ENCODE results near the gene ESRRG. TPM values are rescaled to one million over a fixed set of nuclear protein-coding genes. Genes with fewer than 3 reads are reported as not detected.

ESRRG gene
- total RNA-seq, 4 donors from 2014 or later: 0.13 to 0.76 (median 0.24) TPM

- intact Hi-C loops (cut with DNase I): no loop called here
- no peak overlapping the region for H3K27ac ChIP-seq
- no peak for DNase-seq
- 76% methylated on average over 8 of the region's 8 CpGs for WGBS, 2 donors
- no peaks in the 10 kb centered on the region for H3K4me1 ChIP-seq
- TF ChIP-seq CTCF (IDR thresholded peaks at IDR 0.05): no peak
- TF ChIP-seq POLR2A (IDR thresholded peaks at IDR 0.05): no peak
- no peak overlapping the region for H3K4me3 ChIP-seq
- H3K27me3 ChIP-seq: no peaks in the 10 kb centered on the region
- H3K9me3 ChIP-seq: no peaks in the 10 kb centered on the region
- H3K36me3 ChIP-seq: no peaks in the 10 kb centered on the region
These were observed 34.9 kb upstream of the ESRRG start for GRCh38 chr1:216758161-216758560.

- Histone ChIP-seq H3K4me1 (no peaks in the 10 kb centered on the region), H3K27ac (no peak overlapping the region), H3K36me3 (no peaks in the 10 kb centered on the region), H3K27me3 (no peaks in the 10 kb centered on the region), H3K4me3 (no peak overlapping the region), H3K9me3 (no peaks in the 10 kb centered on the region)
- no peak for TF ChIP-seq CTCF (IDR thresholded peaks at IDR 0.05)
- no peak for TF ChIP-seq POLR2A (IDR thresholded peaks at IDR 0.05)
- DNase-seq: no peak
- intact Hi-C loops (cut with DNase I): no loop called here
- WGBS, 2 donors: 79 to 88% methylated on average over 1 of the region's 1 CpG
These were observed 33.9 kb upstream of the ESRRG start for GRCh38 chr1:216757110-216757509.

DNA sequence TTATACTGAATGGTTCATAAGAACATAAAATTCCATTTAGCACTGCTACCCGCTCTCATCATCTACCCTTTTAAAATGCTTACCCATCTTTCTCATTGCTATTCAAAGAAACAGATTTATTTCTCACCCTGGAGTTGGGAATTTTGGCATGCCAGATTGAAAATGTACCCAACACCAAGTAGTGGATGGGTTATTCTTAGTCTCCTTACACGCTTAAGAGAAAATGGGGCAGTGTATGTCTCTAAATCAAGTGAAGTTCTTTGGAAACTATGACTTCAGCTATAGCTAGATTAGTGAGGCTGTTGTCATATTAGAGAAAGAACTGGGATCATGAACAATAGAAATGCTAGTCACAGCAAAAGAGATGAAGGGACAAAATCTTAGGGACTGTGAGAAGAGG lies 27.7 kb upstream of the ESRRG start:
- intact Hi-C loops (cut with DNase I): no loop called here

DNA sequence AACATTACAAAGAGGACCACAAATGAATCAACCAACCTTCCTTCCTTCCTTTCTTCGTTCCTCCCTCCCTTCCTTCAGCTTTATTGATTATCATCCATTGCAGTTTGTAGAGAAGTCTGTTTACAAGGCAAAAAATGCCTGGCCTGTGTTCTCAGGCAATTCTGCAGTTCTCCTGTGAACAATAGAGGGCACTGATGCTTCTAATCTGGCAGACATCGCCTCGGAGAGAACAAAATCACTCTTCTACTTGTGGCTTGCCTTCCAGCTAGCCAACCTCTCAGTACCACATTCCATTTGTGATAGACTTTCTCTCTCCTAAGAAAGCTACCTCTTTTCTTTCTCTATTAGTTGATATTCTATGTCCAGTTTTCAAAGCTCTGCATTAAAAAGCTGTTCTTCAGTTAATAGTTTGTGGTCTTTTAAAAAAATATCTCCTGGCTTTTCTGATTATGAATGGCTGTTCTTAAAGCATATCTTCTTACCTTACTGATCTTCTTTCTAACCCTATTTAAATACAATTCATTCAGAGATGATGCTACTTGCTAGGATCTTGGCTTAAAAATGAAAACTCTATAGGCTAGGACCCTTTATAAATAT lies 26.9 kb upstream of the ESRRG start:
- Histone ChIP-seq H3K27ac (no peak overlapping the region), H3K27me3 (no peaks in the 10 kb centered on the region), H3K4me3 (no peak overlapping the region), H3K36me3 (no peaks in the 10 kb centered on the region), H3K4me1 (no peaks in the 10 kb centered on the region), H3K9me3 (no peaks in the 10 kb centered on the region)
- WGBS, 2 donors: 0 to 3% methylated on average over 3 of the region's 3 CpGs
- intact Hi-C loops (cut with DNase I): no loop called here
- TF ChIP-seq POLR2A (IDR thresholded peaks at IDR 0.05): no peak
- peak in 5 of 6 experiments; percentile 45 to 69 (median 60) for TF ChIP-seq CTCF (IDR thresholded peaks at IDR 0.05)
- no peak for DNase-seq

More for the DNA sequence above, 27.7 kb upstream of the ESRRG start:
- DNase-seq: no peak
- TF ChIP-seq CTCF (IDR thresholded peaks at IDR 0.05) (no peak), POLR2A (IDR thresholded peaks at IDR 0.05) (no peak)
- Histone ChIP-seq H3K27me3 (no peaks in the 10 kb centered on the region), H3K4me1 (no peaks in the 10 kb centered on the region), H3K27ac (no peak overlapping the region), H3K9me3 (no peaks in the 10 kb centered on the region), H3K36me3 (no peaks in the 10 kb centered on the region), H3K4me3 (no peak overlapping the region)
- WGBS, 2 donors: 81 to 96% methylated on average over 2 of the region's 2 CpGs

DNA sequence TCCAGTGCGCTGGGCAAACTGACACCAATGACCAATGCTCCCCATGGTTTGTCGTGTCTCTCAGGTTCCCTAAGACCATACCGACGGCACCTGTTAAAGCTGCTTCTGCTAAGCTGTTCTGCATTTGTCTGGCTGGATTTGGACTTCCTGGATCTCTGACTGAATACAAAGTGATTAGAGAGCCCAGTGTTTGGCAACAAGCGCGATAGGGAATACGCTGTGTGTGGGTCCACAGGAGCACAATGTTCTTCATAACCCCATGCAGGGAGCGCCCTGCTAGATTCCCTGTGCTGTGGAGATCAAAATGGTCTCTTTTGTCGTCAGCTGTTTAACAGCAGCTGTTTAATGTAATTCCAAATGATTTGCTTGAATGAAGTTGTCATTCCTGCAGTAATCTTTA lies 26.0 kb upstream of the ESRRG start:
- H3K36me3 ChIP-seq: no peaks in the 10 kb centered on the region
- H3K4me1 ChIP-seq: no peaks in the 10 kb centered on the region
- H3K27ac ChIP-seq: no peak overlapping the region
- TF ChIP-seq CTCF (IDR thresholded peaks at IDR 0.05) (no peak), POLR2A (IDR thresholded peaks at IDR 0.05) (no peak)
- intact Hi-C loops (cut with DNase I): no loop called here
- H3K4me3 ChIP-seq: no peak overlapping the region
- H3K27me3 ChIP-seq: no peaks in the 10 kb centered on the region
- DNase-seq: no peak
- 77 to 85% methylated on average over 7 to 9 of the region's 9 CpGs for WGBS, 2 donors
- no peaks in the 10 kb centered on the region for H3K9me3 ChIP-seq

Measured in esophagus squamous epithelium (tissue), 5 donors.